IPS-18a (cell line): ENCODE measurements around the gene MFSD1.

Source experiments
- H3K27ac ChIP-seq: one replicate; pipeline ENCODE4 v1.5.1; 2013; ENCODE audit warnings: low read length
- H3K27me3 ChIP-seq: one replicate; pipeline ENCODE4 v1.6.1; 2013; ENCODE audit warnings: mild to moderate bottlenecking, low read length; ENCODE audit not compliant: control insufficient read depth, insufficient read depth
- H3K36me3 ChIP-seq: one replicate; pipeline ENCODE4 v1.6.1; 2013; ENCODE audit warnings: low read depth, low read length; ENCODE audit not compliant: control insufficient read depth
- H3K4me1 ChIP-seq: one replicate; pipeline ENCODE4 v1.6.1; 2013; ENCODE audit warnings: low read depth, low read length; ENCODE audit not compliant: control insufficient read depth
- H3K4me3 ChIP-seq: one replicate; pipeline ENCODE4 v1.5.1; 2013; ENCODE audit warnings: low read length
- H3K9ac ChIP-seq: one replicate; pipeline ENCODE4 v1.6.1; 2013; ENCODE audit warnings: mild to moderate bottlenecking, low read length, moderate library complexity
- H3K9me3 ChIP-seq: one replicate; pipeline ENCODE4 v1.6.1; 2013; ENCODE audit warnings: low read depth, low read length; ENCODE audit not compliant: control insufficient read depth

MFSD1 gene

GRCh38 chr3:158827773-158828172 is 25.9 kb downstream of the MFSD1 start:
- Histone ChIP-seq H3K9me3 (no peaks in the 10 kb centered on the region), H3K27me3 (no peaks in the 10 kb centered on the region), H3K27ac (no peak overlapping the region), H3K4me3 (no peak overlapping the region), H3K4me1 (no peaks in the 10 kb centered on the region), H3K9ac (no peak overlapping the region), H3K36me3 (no peaks in the 10 kb centered on the region)

- H3K4me1 ChIP-seq, result no peaks in the 10 kb centered on the region
- H3K27ac ChIP-seq, result no peak overlapping the region
- no peak overlapping the region for H3K9ac ChIP-seq
- no peaks in the 10 kb centered on the region for H3K36me3 ChIP-seq
- H3K4me3 ChIP-seq, result no peak overlapping the region
- no peaks in the 10 kb centered on the region for H3K9me3 ChIP-seq
- no peaks in the 10 kb centered on the region for H3K27me3 ChIP-seq
These were observed 28.5 kb downstream of the MFSD1 start for GRCh38 chr3:158830391-158830790.

GRCh38 chr3:158831861-158832260 is 30.0 kb downstream of the MFSD1 start:
- Histone ChIP-seq H3K9me3 (no peaks in the 10 kb centered on the region), H3K9ac (no peak overlapping the region), H3K27ac (no peak overlapping the region), H3K36me3 (no peaks in the 10 kb centered on the region), H3K4me1 (no peaks in the 10 kb centered on the region), H3K4me3 (no peak overlapping the region), H3K27me3 (no peaks in the 10 kb centered on the region)

GRCh38 chr3:158835631-158836030 is 33.8 kb downstream of the MFSD1 start:
- Histone ChIP-seq H3K27me3 (no peaks in the 10 kb centered on the region), H3K4me1 (no peaks in the 10 kb centered on the region), H3K4me3 (no peak overlapping the region), H3K36me3 (no peaks in the 10 kb centered on the region), H3K9me3 (no peaks in the 10 kb centered on the region), H3K9ac (no peak overlapping the region), H3K27ac (no peak overlapping the region)

- no peak overlapping the region for H3K4me3 ChIP-seq
- no peaks in the 10 kb centered on the region for H3K4me1 ChIP-seq
- H3K27ac ChIP-seq, result no peak overlapping the region
- H3K36me3 ChIP-seq, result no peaks in the 10 kb centered on the region
- no peaks in the 10 kb centered on the region for H3K27me3 ChIP-seq
- H3K9ac ChIP-seq, result no peak overlapping the region
- H3K9me3 ChIP-seq, result no peaks in the 10 kb centered on the region
These were observed 34.5 kb downstream of the MFSD1 start for GRCh38 chr3:158836312-158836711.

GRCh38 chr3:158837240-158837639 is 35.4 kb downstream of the MFSD1 start:
- Histone ChIP-seq H3K9me3 (no peaks in the 10 kb centered on the region), H3K27me3 (no peaks in the 10 kb centered on the region), H3K36me3 (no peaks in the 10 kb centered on the region), H3K27ac (no peak overlapping the region), H3K4me3 (no peak overlapping the region), H3K4me1 (no peaks in the 10 kb centered on the region), H3K9ac (no peak overlapping the region)

- Histone ChIP-seq H3K9me3 (no peaks in the 10 kb centered on the region), H3K27me3 (no peaks in the 10 kb centered on the region), H3K27ac (no peak overlapping the region), H3K9ac (no peak overlapping the region), H3K4me1 (no peaks in the 10 kb centered on the region), H3K36me3 (no peaks in the 10 kb centered on the region), H3K4me3 (no peak overlapping the region)
These were observed 38.1 kb downstream of the MFSD1 start for GRCh38 chr3:158839966-158840365.

GRCh38 chr3:158841387-158841786 is 39.5 kb downstream of the MFSD1 start:
- no peaks in the 10 kb centered on the region for H3K9me3 ChIP-seq
- H3K27ac ChIP-seq, result no peak overlapping the region
- no peaks in the 10 kb centered on the region for H3K4me1 ChIP-seq
- no peak overlapping the region for H3K4me3 ChIP-seq
- no peak overlapping the region for H3K9ac ChIP-seq
- no peaks in the 10 kb centered on the region for H3K27me3 ChIP-seq
- no peaks in the 10 kb centered on the region for H3K36me3 ChIP-seq

- Histone ChIP-seq H3K9ac (no peak overlapping the region), H3K27ac (no peak overlapping the region)
These were observed 41.1 kb downstream of the MFSD1 start for GRCh38 chr3:158842976-158843375.

GRCh38 chr3:158845765-158846350 is 44.0 kb downstream of the MFSD1 start:
- no peaks in the 10 kb centered on the region for H3K4me1 ChIP-seq

More at GRCh38 chr3:158842976-158843375, 41.1 kb downstream of the MFSD1 start:
- Histone ChIP-seq H3K36me3 (no peaks in the 10 kb centered on the region), H3K4me1 (no peaks in the 10 kb centered on the region), H3K9me3 (no peaks in the 10 kb centered on the region), H3K4me3 (no peak overlapping the region), H3K27me3 (no peaks in the 10 kb centered on the region)

GRCh38 chr3:158846803-158847451 is 45.1 kb downstream of the MFSD1 start:
- H3K36me3 ChIP-seq, result no peaks in the 10 kb centered on the region
- no peaks in the 10 kb centered on the region for H3K9me3 ChIP-seq
- no peak overlapping the region for H3K9ac ChIP-seq
- H3K27ac ChIP-seq, result no peak overlapping the region
- no peaks in the 10 kb centered on the region for H3K27me3 ChIP-seq
- H3K4me3 ChIP-seq, result no peak overlapping the region
- H3K4me1 ChIP-seq, result no peaks in the 10 kb centered on the region

More at GRCh38 chr3:158845765-158846350, 44.0 kb downstream of the MFSD1 start:
- Histone ChIP-seq H3K4me3 (no peak overlapping the region), H3K9me3 (no peaks in the 10 kb centered on the region), H3K9ac (no peak overlapping the region), H3K36me3 (no peaks in the 10 kb centered on the region), H3K27me3 (no peaks in the 10 kb centered on the region), H3K27ac (no peak overlapping the region)

GRCh38 chr3:158847452-158847821 is 45.6 kb downstream of the MFSD1 start:
- no peak overlapping the region for H3K4me3 ChIP-seq
- no peak overlapping the region for H3K9ac ChIP-seq

More at GRCh38 chr3:158847452-158847821, 45.6 kb downstream of the MFSD1 start:
- Histone ChIP-seq H3K4me1 (no peaks in the 10 kb centered on the region), H3K9me3 (no peaks in the 10 kb centered on the region), H3K27ac (no peak overlapping the region), H3K36me3 (no peaks in the 10 kb centered on the region), H3K27me3 (no peaks in the 10 kb centered on the region)
